Measurements from ENCODE around the gene KMT2B.
"Not testable (repeated sequence)": the region's sequence is repeated elsewhere in the genome, so short reads cannot be mapped to it uniquely, and the experiment has no call there.

Gene KMT2B

GRCh38 chr19:35710784-35711723 lies 6.7 kb upstream of the KMT2B start:
- no peak for DNase-seq

- no peak for DNase-seq
Observed at GRCh38 chr19:35712567-35713505, 5.0 kb upstream of the KMT2B start.

- DNase-seq: no peak
Observed at GRCh38 chr19:35713506-35713850, 4.3 kb upstream of the KMT2B start.

GRCh38 chr19:35713904-35714495 lies 3.8 kb upstream of the KMT2B start:
- no peak for DNase-seq

GRCh38 chr19:35714601-35715354 lies 3.0 kb upstream of the KMT2B start:
- DNase-seq: no peak

GRCh38 chr19:35715355-35715809 lies 2.4 kb upstream of the KMT2B start:
- no peak for DNase-seq

- DNase-seq: no peak
Observed at GRCh38 chr19:35715981-35716800, 1.6 kb upstream of the KMT2B start.

GRCh38 chr19:35716801-35717664 lies 770 bp upstream of the KMT2B start:
- DNase-seq: peak; percentile 93

- DNase-seq: peak; percentile 39
Observed at GRCh38 chr19:35718345-35719041, 690 bp downstream of the KMT2B start.

GRCh38 chr19:35719402-35720162 lies 1.8 kb downstream of the KMT2B start:
- DNase-seq: no peak

- no peak for DNase-seq
Observed at GRCh38 chr19:35720163-35720524, 2.3 kb downstream of the KMT2B start.

GRCh38 chr19:35720648-35721047 lies 2.8 kb downstream of the KMT2B start:
- DNase-seq: no peak

GRCh38 chr19:35721374-35721773 lies 3.6 kb downstream of the KMT2B start:
- DNase-seq: no peak

- no peak for DNase-seq
Observed at GRCh38 chr19:35722461-35722860, 4.7 kb downstream of the KMT2B start.

- DNase-seq: no peak
Observed at GRCh38 chr19:35722897-35723296, 5.1 kb downstream of the KMT2B start.

- DNase-seq: no peak
Observed at GRCh38 chr19:35723671-35724070, 5.9 kb downstream of the KMT2B start.

GRCh38 chr19:35724132-35724531 lies 6.3 kb downstream of the KMT2B start:
- DNase-seq: not testable (repeated sequence)

- no peak for DNase-seq
Observed at GRCh38 chr19:35724560-35724959, 6.8 kb downstream of the KMT2B start.
